Adrenal gland (tissue), 5 donors: ENCODE results near the gene LRRN1.

Source experiments
- CTCF ChIP-seq, 6 experiments: fragments of 450-650 bp in 4 of 6; fragments of 200-600 bp in 2 of 6; sonication (generic) in 1 of 6; IDR thresholded peaks; 1 replicate in 5 of 6; 2 replicates in 1 of 6; pipeline versions ENCODE4 v1.5.1 to v1.8.0; 2016 to 2021; ENCODE audit warnings: antibody characterized with exemption in 6 of 6, mild to moderate bottlenecking in 2 of 6, moderate library complexity in 1 of 6
- POLR2A ChIP-seq, 2 donors: fragments of 450-650 bp; IDR thresholded peaks; one replicate each; pipeline ENCODE4 v1.6.1; 2017; ENCODE audit warnings: antibody characterized with exemption in 2 of 2, mild to moderate bottlenecking in 2 of 2, moderate library complexity in 1 of 2
- donor health status: DM: no; HTN: no; CAD: no.

GRCh38 chr3:3799173-3800079 is at the start of gene LRRN1:
- no peak for TF ChIP-seq CTCF (IDR thresholded peaks at IDR 0.05)
- TF ChIP-seq POLR2A (IDR thresholded peaks at IDR 0.05) = peak in 1 of 2 donors; percentile 35
